ENCODE data around the gene ASTN2. TPM values are rescaled to one million over a fixed set of nuclear protein-coding genes. Genes with fewer than 3 reads are reported as not detected.

The ASTN2 gene
- total RNA-seq, 1 donor from 2014 or later: 12.2 TPM

GRCh38 chr9:117413346-117414219 lies 1.3 kb downstream of the ASTN2 start:
- no peak for DNase-seq (ENCODE audit: low read depth)
- H3K27me3 ChIP-seq (ENCODE audit: control insufficient read depth, insufficient read depth, low read length): peaks cover 42% of the 10 kb centered on the region
- peak overlapping the region; percentile 43 for H3K4me3 ChIP-seq (ENCODE audit: low read depth, low read length)
- no peaks in the 10 kb centered on the region for H3K36me3 ChIP-seq (ENCODE audit: control insufficient read depth, insufficient read depth, low read length)
- TF ChIP-seq CTCF (IDR thresholded peaks at IDR 0.05; ENCODE audit: insufficient read depth, low read length, poor library complexity, severe bottlenecking): no peak

- no peak for TF ChIP-seq CTCF (IDR thresholded peaks at IDR 0.05; ENCODE audit: insufficient read depth, low read length, poor library complexity, severe bottlenecking)
- DNase-seq (ENCODE audit: low read depth): no peak
- no peak overlapping the region for H3K4me3 ChIP-seq (ENCODE audit: low read depth, low read length)
- peaks cover 42% of the 10 kb centered on the region for H3K27me3 ChIP-seq (ENCODE audit: control insufficient read depth, insufficient read depth, low read length)
- H3K36me3 ChIP-seq (ENCODE audit: control insufficient read depth, insufficient read depth, low read length): no peaks in the 10 kb centered on the region
Observed at GRCh38 chr9:117412841-117413240, 2.0 kb downstream of the ASTN2 start.

- H3K36me3 ChIP-seq (ENCODE audit: control insufficient read depth, insufficient read depth, low read length): no peaks in the 10 kb centered on the region
- no peak overlapping the region for H3K4me3 ChIP-seq (ENCODE audit: low read depth, low read length)
- TF ChIP-seq CTCF (IDR thresholded peaks at IDR 0.05; ENCODE audit: insufficient read depth, low read length, poor library complexity, severe bottlenecking): no peak
- DNase-seq (ENCODE audit: low read depth): no peak
- peaks cover 43% of the 10 kb centered on the region for H3K27me3 ChIP-seq (ENCODE audit: control insufficient read depth, insufficient read depth, low read length)
Observed at GRCh38 chr9:117412006-117412715, 2.7 kb downstream of the ASTN2 start.

GRCh38 chr9:117411547-117411946 lies 3.3 kb downstream of the ASTN2 start:
- DNase-seq (ENCODE audit: low read depth): no peak
- Histone ChIP-seq H3K27me3 (ENCODE audit: control insufficient read depth, insufficient read depth, low read length) (peaks cover 41% of the 10 kb centered on the region), H3K4me3 (ENCODE audit: low read depth, low read length) (no peak overlapping the region), H3K36me3 (ENCODE audit: control insufficient read depth, insufficient read depth, low read length) (no peaks in the 10 kb centered on the region)
- TF ChIP-seq CTCF (IDR thresholded peaks at IDR 0.05; ENCODE audit: insufficient read depth, low read length, poor library complexity, severe bottlenecking): peak; percentile 90

- Histone ChIP-seq H3K27me3 (ENCODE audit: control insufficient read depth, insufficient read depth, low read length) (peaks cover 26% of the 10 kb centered on the region), H3K36me3 (ENCODE audit: control insufficient read depth, insufficient read depth, low read length) (no peaks in the 10 kb centered on the region), H3K4me3 (ENCODE audit: low read depth, low read length) (no peak overlapping the region)
- peak; percentile 27 for TF ChIP-seq CTCF (IDR thresholded peaks at IDR 0.05; ENCODE audit: insufficient read depth, low read length, poor library complexity, severe bottlenecking)
- DNase-seq (ENCODE audit: low read depth): no peak
Observed at GRCh38 chr9:117409321-117409720, 5.5 kb downstream of the ASTN2 start.
